Measurements from ENCODE around the gene NKAIN2. TPM values are rescaled to one million over a fixed set of nuclear protein-coding genes. Genes with fewer than 3 reads are reported as not detected.

NKAIN2 gene
- polyA plus RNA-seq, 1 donor (not counting 4 experiments of a cell fraction or from before 2014, with no cell fraction given): 0.13 TPM

GRCh38 chr6:124053315-124053714 is 249.7 kb downstream of the NKAIN2 start:
- H3K27me3 ChIP-seq (ENCODE audit: control insufficient read depth, extremely low read depth, insufficient read depth, low read length): no peaks in the 10 kb centered on the region
- FAIRE-seq: no peak
- dilution Hi-C loops (cut with MboI; ENCODE audit: extremely low pct_ligation_motif_present, low sequenced_read_pairs): no loop called here

GRCh38 chr6:124054034-124054433 is 250.4 kb downstream of the NKAIN2 start:
- H4K20me1 ChIP-seq (ENCODE audit: control insufficient read depth, extremely low read depth, insufficient read depth, low read length): no peaks in the 10 kb centered on the region
- no peak overlapping the region for H3K4me3 ChIP-seq (ENCODE audit: control insufficient read depth in 2 of 3, extremely low read depth in 1 of 3, insufficient read depth in 2 of 3, low read depth in 1 of 3, low read length in 3 of 3)
- no peak overlapping the region for H2AFZ ChIP-seq (ENCODE audit: control insufficient read depth, low read length)
- no peaks in the 10 kb centered on the region for H3K27me3 ChIP-seq (ENCODE audit: control insufficient read depth, extremely low read depth, insufficient read depth, low read length)
- no peak overlapping the region for H3K27ac ChIP-seq (ENCODE audit: control insufficient read depth, insufficient read depth, low read length)
- TF ChIP-seq CTCF (optimal IDR thresholded peaks at IDR 0.05 in 1 of 3, IDR thresholded peaks at IDR 0.05 in 1 of 3, conservative IDR thresholded peaks at IDR 0.05 in 1 of 3; ENCODE audit: extremely low read depth in 1 of 3, insufficient read depth in 2 of 3, low read length in 3 of 3): no peak
- no peaks in the 10 kb centered on the region for H3K9me3 ChIP-seq (ENCODE audit: control insufficient read depth, low read depth, low read length)
- FAIRE-seq (no peak), DNase-seq (ENCODE audit: low read depth, low spot score) (no peak)
- no peaks in the 10 kb centered on the region for H3K9me1 ChIP-seq (ENCODE audit: control insufficient read depth, extremely low read depth, insufficient read depth, low read length)
- H3K36me3 ChIP-seq (ENCODE audit: control insufficient read depth in 2 of 2, extremely low read depth in 1 of 2, insufficient read depth in 2 of 2, low read length in 2 of 2): no peaks in the 10 kb centered on the region
- H3K4me1 ChIP-seq (ENCODE audit: control insufficient read depth, extremely low read depth, insufficient read depth, low read length): no peaks in the 10 kb centered on the region
- no peak overlapping the region for H3K4me2 ChIP-seq (ENCODE audit: control insufficient read depth, extremely low read depth, insufficient read depth, low read depth, low read length)
- no peak overlapping the region for H3K9ac ChIP-seq (ENCODE audit: control insufficient read depth, extremely low read depth, insufficient read depth, low read length)
- H3K79me2 ChIP-seq (ENCODE audit: control insufficient read depth, insufficient read depth, low read length): no peaks in the 10 kb centered on the region
- dilution Hi-C loops (cut with MboI; ENCODE audit: extremely low pct_ligation_motif_present, low sequenced_read_pairs): no loop called here

More at GRCh38 chr6:124053315-124053714, 249.7 kb downstream of the NKAIN2 start:
- Histone ChIP-seq H3K4me2 (ENCODE audit: control insufficient read depth, extremely low read depth, insufficient read depth, low read depth, low read length) (no peak overlapping the region), H3K9me3 (ENCODE audit: control insufficient read depth, low read depth, low read length) (no peaks in the 10 kb centered on the region), H3K4me3 (ENCODE audit: control insufficient read depth in 2 of 3, extremely low read depth in 1 of 3, insufficient read depth in 2 of 3, low read depth in 1 of 3, low read length in 3 of 3) (no peak overlapping the region), H3K27ac (ENCODE audit: control insufficient read depth, insufficient read depth, low read length) (no peak overlapping the region), H3K9me1 (ENCODE audit: control insufficient read depth, extremely low read depth, insufficient read depth, low read length) (no peaks in the 10 kb centered on the region), H3K9ac (ENCODE audit: control insufficient read depth, extremely low read depth, insufficient read depth, low read length) (no peak overlapping the region), H3K36me3 (ENCODE audit: control insufficient read depth in 2 of 2, extremely low read depth in 1 of 2, insufficient read depth in 2 of 2, low read length in 2 of 2) (no peaks in the 10 kb centered on the region), H3K79me2 (ENCODE audit: control insufficient read depth, insufficient read depth, low read length) (no peaks in the 10 kb centered on the region), H4K20me1 (ENCODE audit: control insufficient read depth, extremely low read depth, insufficient read depth, low read length) (no peaks in the 10 kb centered on the region), H2AFZ (ENCODE audit: control insufficient read depth, low read length) (no peak overlapping the region), H3K4me1 (ENCODE audit: control insufficient read depth, extremely low read depth, insufficient read depth, low read length) (no peaks in the 10 kb centered on the region)
- no peak for TF ChIP-seq CTCF (optimal IDR thresholded peaks at IDR 0.05 in 1 of 3, IDR thresholded peaks at IDR 0.05 in 1 of 3, conservative IDR thresholded peaks at IDR 0.05 in 1 of 3; ENCODE audit: extremely low read depth in 1 of 3, insufficient read depth in 2 of 3, low read length in 3 of 3)
- no peak for TF ChIP-seq EZH2 (IDR thresholded peaks at IDR 0.05; ENCODE audit: low read length)
- no peak for DNase-seq (ENCODE audit: low read depth, low spot score)
